Measurements from ENCODE around the gene ADO.
"Not testable (repeated sequence)": the region's sequence is repeated elsewhere in the genome, so short reads cannot be mapped to it uniquely, and the experiment has no call there.

The ADO gene

DNA sequence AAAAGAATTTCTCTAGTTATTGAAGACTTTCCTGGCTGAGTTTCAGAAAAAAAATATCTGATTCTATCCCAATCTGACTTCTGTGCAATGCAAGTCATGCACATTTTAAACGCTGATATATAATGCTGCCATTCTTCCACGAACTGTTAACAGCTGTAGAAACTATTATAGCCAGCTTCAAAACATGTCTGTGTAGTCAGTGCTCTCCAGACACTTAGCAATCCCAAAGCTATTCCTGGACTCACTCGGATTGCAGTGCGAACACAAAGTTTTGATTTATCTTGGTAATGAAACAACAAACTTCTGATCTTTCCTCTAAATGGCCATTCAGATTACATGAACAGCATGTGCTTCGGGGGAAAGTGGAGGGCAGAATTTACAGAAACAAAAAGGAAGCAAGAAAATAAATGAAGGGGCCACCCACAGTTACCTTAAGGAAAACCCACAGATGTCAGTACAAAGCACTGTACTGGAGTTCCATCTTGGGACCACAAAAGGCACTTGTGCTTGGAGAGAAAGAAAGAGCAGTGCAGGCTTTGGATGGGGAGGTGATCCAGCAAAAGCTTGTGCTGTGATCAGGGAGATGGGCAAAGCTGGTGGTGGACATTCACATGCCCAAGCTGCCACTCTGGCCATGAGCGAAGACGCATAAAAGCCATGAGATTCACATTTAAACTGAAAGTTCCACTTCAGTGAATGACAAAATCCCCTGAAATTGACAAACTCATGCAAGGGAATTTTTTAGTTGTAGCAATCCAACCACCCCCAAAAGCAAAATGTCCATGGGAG, 32.1 kb upstream of the ADO start:
- H2BK120ac ChIP-seq (ENCODE audit: low read depth, low read length) = no peak overlapping the region
- H2AK5ac ChIP-seq (ENCODE audit: low read length) = no peak overlapping the region
- no peaks in the 10 kb centered on the region for H3K79me1 ChIP-seq (ENCODE audit: low read length)
- no peaks in the 10 kb centered on the region for H3K36me3 ChIP-seq (ENCODE audit: control insufficient read depth, insufficient read depth, low read length)
- H3K9ac ChIP-seq (ENCODE audit: low read length) = no peak overlapping the region
- no peak overlapping the region for H3K4me3 ChIP-seq (ENCODE audit: low read length)
- H4K5ac ChIP-seq (ENCODE audit: low read length) = no peak overlapping the region
- no peak overlapping the region for H3K56ac ChIP-seq (ENCODE audit: low read length)
- H3K27ac ChIP-seq (ENCODE audit: low read depth, low read length) = no peak overlapping the region
- no CpG with 5 or more reads among the region's 7 CpGs for WGBS (ENCODE audit: extremely low coverage, insufficient coverage, low lambda C conversion rate)
- no peak overlapping the region for H4K8ac ChIP-seq (ENCODE audit: low read depth, low read length)
- no peak overlapping the region for H3K4ac ChIP-seq (ENCODE audit: low read depth, low read length)
- H3K23ac ChIP-seq (ENCODE audit: low read length) = no peak overlapping the region
- no peak overlapping the region for H2BK15ac ChIP-seq (replicated peaks; ENCODE audit: low read depth)
- H3K79me2 ChIP-seq (ENCODE audit: control insufficient read depth, insufficient read depth, low read length) = no peaks in the 10 kb centered on the region
- H2BK5ac ChIP-seq (ENCODE audit: low read length) = no peak overlapping the region
- no peak overlapping the region for H3K18ac ChIP-seq (ENCODE audit: low read length)
- DNase-seq = no peak
- H3K4me1 ChIP-seq (ENCODE audit: control insufficient read depth, low read depth, low read length) = no peaks in the 10 kb centered on the region
- no peaks in the 10 kb centered on the region for H3K27me3 ChIP-seq (ENCODE audit: insufficient read depth, low read length, poor library complexity)
- no peak overlapping the region for H3K4me2 ChIP-seq (ENCODE audit: low read length)

DNA sequence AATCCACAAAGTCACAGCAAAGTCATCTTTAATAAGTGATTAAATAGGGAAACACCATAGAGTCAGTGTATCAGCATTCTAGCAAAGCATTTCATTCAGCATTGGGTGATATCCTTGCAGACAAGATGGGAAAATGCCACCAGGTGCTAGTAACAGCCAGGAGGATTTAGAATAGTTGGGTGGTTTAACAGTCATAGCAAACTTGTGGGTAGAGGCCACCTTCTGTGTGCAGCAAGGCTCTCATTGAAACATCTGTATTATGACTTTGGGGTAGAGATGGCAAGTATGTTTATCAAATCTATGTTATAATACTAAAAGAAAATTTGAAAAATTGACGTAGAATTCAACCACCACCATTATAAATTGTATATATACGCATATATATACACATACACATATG, 26.4 kb upstream of the ADO start:
- Histone ChIP-seq H3K18ac (ENCODE audit: low read length) (no peak overlapping the region), H2AK5ac (ENCODE audit: low read length) (no peak overlapping the region), H4K5ac (ENCODE audit: low read length) (no peak overlapping the region), H4K8ac (ENCODE audit: low read depth, low read length) (no peak overlapping the region), H3K27ac (ENCODE audit: low read depth, low read length) (no peak overlapping the region), H3K4ac (ENCODE audit: low read depth, low read length) (no peak overlapping the region), H2BK15ac (replicated peaks; ENCODE audit: low read depth) (no peak overlapping the region), H3K27me3 (ENCODE audit: insufficient read depth, low read length, poor library complexity) (no peaks in the 10 kb centered on the region), H2BK5ac (ENCODE audit: low read length) (no peak overlapping the region), H3K79me1 (ENCODE audit: low read length) (no peaks in the 10 kb centered on the region), H3K36me3 (ENCODE audit: control insufficient read depth, insufficient read depth, low read length) (no peaks in the 10 kb centered on the region), H3K9ac (ENCODE audit: low read length) (no peak overlapping the region), H3K56ac (ENCODE audit: low read length) (no peak overlapping the region), H3K79me2 (ENCODE audit: control insufficient read depth, insufficient read depth, low read length) (no peaks in the 10 kb centered on the region), H3K23ac (ENCODE audit: low read length) (no peak overlapping the region), H3K4me1 (ENCODE audit: control insufficient read depth, low read depth, low read length) (peaks cover 2% of the 10 kb centered on the region), H3K4me3 (ENCODE audit: low read length) (no peak overlapping the region), H3K4me2 (ENCODE audit: low read length) (no peak overlapping the region), H2BK120ac (ENCODE audit: low read depth, low read length) (no peak overlapping the region)
- no CpG with 5 or more reads among the region's 2 CpGs for WGBS (ENCODE audit: extremely low coverage, insufficient coverage, low lambda C conversion rate)
- no peak for DNase-seq

DNA sequence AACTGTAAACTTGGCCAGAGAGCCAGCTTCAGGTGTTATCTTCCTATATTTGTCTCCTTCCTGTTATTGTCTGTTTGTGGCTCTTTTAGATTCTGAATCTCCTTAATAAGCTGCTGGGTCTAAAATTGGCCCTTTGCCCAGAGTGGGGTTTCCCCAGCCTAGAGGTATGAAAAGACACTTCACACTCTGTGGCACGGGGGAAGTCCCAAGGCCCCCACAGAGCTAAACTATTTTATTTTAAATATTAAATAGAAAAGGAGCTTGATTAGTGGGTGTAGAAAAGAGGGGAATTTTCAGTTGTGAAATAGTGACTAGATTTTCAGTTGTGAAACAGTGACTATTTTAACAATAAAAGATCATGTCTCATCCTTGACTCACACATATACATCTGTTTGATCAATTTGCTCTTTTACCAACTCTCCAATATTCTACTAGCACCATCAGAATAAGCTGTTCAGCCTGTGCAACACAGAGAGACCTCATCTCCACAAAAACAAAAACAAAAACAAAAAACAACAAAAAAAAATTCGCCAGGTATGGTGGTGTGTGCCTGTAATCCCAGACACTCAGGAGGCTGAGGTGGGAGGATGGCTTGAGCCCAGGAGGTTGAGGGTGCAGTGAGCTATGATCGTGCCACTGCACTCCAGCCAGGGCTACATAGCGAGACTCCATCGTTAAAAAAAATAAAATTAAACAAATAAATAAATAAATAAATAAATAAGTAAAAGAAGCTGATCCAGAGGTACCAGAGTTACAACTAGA, 24.9 kb upstream of the ADO start:
- no peak overlapping the region for H2BK120ac ChIP-seq (ENCODE audit: low read depth, low read length)
- no peaks in the 10 kb centered on the region for H3K79me1 ChIP-seq (ENCODE audit: low read length)
- no CpG with 5 or more reads among the region's 5 CpGs for WGBS (ENCODE audit: extremely low coverage, insufficient coverage, low lambda C conversion rate)
- no peak overlapping the region for H3K9ac ChIP-seq (ENCODE audit: low read length)
- no peaks in the 10 kb centered on the region for H3K27me3 ChIP-seq (ENCODE audit: insufficient read depth, low read length, poor library complexity)
- no peaks in the 10 kb centered on the region for H3K79me2 ChIP-seq (ENCODE audit: control insufficient read depth, insufficient read depth, low read length)
- no peak overlapping the region for H3K56ac ChIP-seq (ENCODE audit: low read length)
- no peak overlapping the region for H2BK5ac ChIP-seq (ENCODE audit: low read length)
- H3K4me2 ChIP-seq (ENCODE audit: low read length) = no peak overlapping the region
- no peak overlapping the region for H3K4ac ChIP-seq (ENCODE audit: low read depth, low read length)
- no peak overlapping the region for H2BK15ac ChIP-seq (replicated peaks; ENCODE audit: low read depth)
- DNase-seq = no peak
- no peaks in the 10 kb centered on the region for H3K36me3 ChIP-seq (ENCODE audit: control insufficient read depth, insufficient read depth, low read length)
- no peak overlapping the region for H4K5ac ChIP-seq (ENCODE audit: low read length)
- no peak overlapping the region for H3K23ac ChIP-seq (ENCODE audit: low read length)
- peaks cover 2% of the 10 kb centered on the region for H3K4me1 ChIP-seq (ENCODE audit: control insufficient read depth, low read depth, low read length)
- H4K8ac ChIP-seq (ENCODE audit: low read depth, low read length) = no peak overlapping the region
- no peak overlapping the region for H3K18ac ChIP-seq (ENCODE audit: low read length)
- no peak overlapping the region for H3K4me3 ChIP-seq (ENCODE audit: low read length)
- H3K27ac ChIP-seq (ENCODE audit: low read depth, low read length) = no peak overlapping the region
- no peak overlapping the region for H2AK5ac ChIP-seq (ENCODE audit: low read length)

DNA sequence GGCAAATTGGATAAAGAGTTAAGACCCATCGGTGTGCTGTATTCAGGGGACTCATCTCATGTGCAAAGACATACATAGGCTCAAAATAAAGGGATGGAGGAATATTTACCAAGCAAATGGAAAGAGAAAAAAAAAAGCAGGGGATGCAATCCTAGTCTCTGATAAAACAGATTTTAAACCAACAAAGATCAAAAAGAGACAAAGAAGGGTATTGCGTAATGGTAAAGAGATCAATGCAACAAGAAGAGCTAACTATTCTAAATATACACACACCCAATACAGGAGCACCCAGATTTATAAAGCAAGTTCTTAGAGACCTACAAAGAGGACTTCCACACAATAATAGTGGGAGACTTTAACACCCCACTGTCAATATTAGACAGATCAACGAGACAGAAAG, 20.0 kb upstream of the ADO start:
- not testable (repeated sequence) for H3K56ac ChIP-seq (ENCODE audit: low read length); H2BK15ac ChIP-seq (replicated peaks; ENCODE audit: low read depth); H2AK5ac ChIP-seq (ENCODE audit: low read length); H3K9ac ChIP-seq (ENCODE audit: low read length); H3K27ac ChIP-seq (ENCODE audit: low read depth, low read length); H3K18ac ChIP-seq (ENCODE audit: low read length); H3K4me2 ChIP-seq (ENCODE audit: low read length); H3K36me3 ChIP-seq (ENCODE audit: control insufficient read depth, insufficient read depth, low read length); H2BK5ac ChIP-seq (ENCODE audit: low read length); H2BK120ac ChIP-seq (ENCODE audit: low read depth, low read length); DNase-seq; H3K4ac ChIP-seq (ENCODE audit: low read depth, low read length); H4K8ac ChIP-seq (ENCODE audit: low read depth, low read length); H3K79me1 ChIP-seq (ENCODE audit: low read length); H3K4me3 ChIP-seq (ENCODE audit: low read length); H3K79me2 ChIP-seq (ENCODE audit: control insufficient read depth, insufficient read depth, low read length); H4K5ac ChIP-seq (ENCODE audit: low read length); H3K23ac ChIP-seq (ENCODE audit: low read length); H3K4me1 ChIP-seq (ENCODE audit: control insufficient read depth, low read depth, low read length); H3K27me3 ChIP-seq (ENCODE audit: insufficient read depth, low read length, poor library complexity)
- WGBS (ENCODE audit: extremely low coverage, insufficient coverage, low lambda C conversion rate) = no CpG with 5 or more reads among the region's 3 CpGs

DNA sequence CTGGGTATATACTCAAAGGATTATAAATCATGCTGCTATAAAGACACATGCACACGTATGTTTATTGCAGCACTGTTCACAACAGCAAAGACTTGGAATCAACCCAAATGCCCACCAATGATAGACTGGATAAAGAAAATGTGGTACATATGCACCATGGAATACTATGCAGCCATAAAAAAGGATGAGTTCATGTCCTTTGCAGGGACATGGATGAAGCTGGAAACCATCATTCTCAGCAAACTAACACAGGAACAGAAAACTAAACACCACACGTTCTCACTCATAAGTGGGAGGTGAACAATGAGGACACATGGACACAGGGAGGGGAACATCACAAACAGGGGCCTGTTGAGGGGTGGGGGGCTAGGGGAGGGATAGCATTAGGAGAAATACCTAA, 16.2 kb upstream of the ADO start:
- H3K79me2 ChIP-seq (ENCODE audit: control insufficient read depth, insufficient read depth, low read length); H3K36me3 ChIP-seq (ENCODE audit: control insufficient read depth, insufficient read depth, low read length); H3K4ac ChIP-seq (ENCODE audit: low read depth, low read length); H2AK5ac ChIP-seq (ENCODE audit: low read length); H4K5ac ChIP-seq (ENCODE audit: low read length); H3K18ac ChIP-seq (ENCODE audit: low read length); H2BK120ac ChIP-seq (ENCODE audit: low read depth, low read length); H3K56ac ChIP-seq (ENCODE audit: low read length); H3K23ac ChIP-seq (ENCODE audit: low read length); H3K4me2 ChIP-seq (ENCODE audit: low read length); H3K9ac ChIP-seq (ENCODE audit: low read length); H2BK5ac ChIP-seq (ENCODE audit: low read length); H3K4me3 ChIP-seq (ENCODE audit: low read length); H3K27me3 ChIP-seq (ENCODE audit: insufficient read depth, low read length, poor library complexity); H3K4me1 ChIP-seq (ENCODE audit: control insufficient read depth, low read depth, low read length); DNase-seq; H3K79me1 ChIP-seq (ENCODE audit: low read length); H2BK15ac ChIP-seq (replicated peaks; ENCODE audit: low read depth); H4K8ac ChIP-seq (ENCODE audit: low read depth, low read length); H3K27ac ChIP-seq (ENCODE audit: low read depth, low read length): not testable (repeated sequence)
- no CpG with 5 or more reads among the region's 2 CpGs for WGBS (ENCODE audit: extremely low coverage, insufficient coverage, low lambda C conversion rate)

Data from mesendoderm (in vitro differentiated cells).